Brain pericyte (primary cell): ENCODE measurements around the gene BAG1.

Experiments
- DNase-seq: peaks from one replicate; pipeline ENCODE4 v3.0.0-alpha.2; 2012; ENCODE audit warnings: low read depth, low spot score

Gene BAG1

DNA sequence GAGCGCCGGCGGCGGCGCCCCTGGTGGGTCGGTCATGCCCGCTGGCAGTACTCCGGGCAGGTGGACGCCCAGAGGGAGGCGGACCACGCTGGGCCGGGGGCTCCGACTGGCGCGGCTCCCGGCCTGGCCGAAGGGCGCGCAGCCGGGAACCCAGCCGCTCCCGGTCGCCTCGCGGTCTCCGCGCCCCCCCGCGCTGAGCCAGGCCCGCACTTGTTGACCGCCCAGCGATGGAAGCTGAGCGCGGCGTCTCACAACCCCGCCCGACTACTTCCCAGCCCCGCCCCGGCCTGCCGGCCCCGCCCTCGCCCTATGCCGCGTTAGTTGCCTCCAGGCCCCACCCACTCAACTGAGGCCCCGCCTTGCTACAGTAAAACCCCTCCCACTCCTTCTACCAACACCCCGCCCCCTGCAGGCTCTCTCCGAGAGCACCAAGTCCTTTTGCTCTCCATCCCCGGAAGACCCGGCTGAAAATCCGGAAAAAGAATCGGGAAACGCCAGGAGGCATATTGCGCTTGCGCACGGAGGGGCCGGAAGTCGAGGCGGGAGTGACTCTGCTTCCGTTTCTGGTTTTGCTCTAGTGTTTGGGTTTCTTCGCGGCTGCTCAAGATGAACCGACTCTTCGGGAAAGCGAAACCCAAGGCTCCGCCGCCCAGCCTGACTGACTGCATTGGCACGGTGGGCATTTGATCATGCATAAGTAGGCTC, at the start of gene BAG1, which contains the start of gene CHMP5:
Gene BAG1 (minus strand): TSS at position 236 of the 705 bp plus-strand sequence.
Gene CHMP5 (plus strand): TSS at position 577 of the 705 bp plus-strand sequence. CDS start 30 bp downstream, at position 607.
- peak; percentile 97 for DNase-seq

DNA sequence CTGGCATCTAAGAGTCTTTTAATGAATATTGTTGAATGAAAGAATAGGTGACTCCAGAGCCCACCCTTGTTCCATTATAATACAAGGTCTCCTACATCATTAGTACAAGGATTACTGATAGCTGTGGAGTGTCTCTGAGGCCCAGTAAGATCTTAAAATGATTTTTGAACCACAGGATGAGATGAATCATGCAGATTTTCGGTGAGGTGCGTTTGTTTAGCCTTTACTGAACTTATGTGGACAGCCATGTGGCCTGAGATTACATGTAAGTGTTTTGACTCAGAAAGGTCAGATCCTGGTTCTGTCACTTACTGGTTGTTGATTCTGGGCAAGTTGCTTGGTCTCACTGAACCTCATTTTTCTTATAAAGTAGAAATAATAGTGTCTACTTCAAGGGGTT, 47.4 kb upstream of the BAG1 start:
- no peak for DNase-seq

DNA sequence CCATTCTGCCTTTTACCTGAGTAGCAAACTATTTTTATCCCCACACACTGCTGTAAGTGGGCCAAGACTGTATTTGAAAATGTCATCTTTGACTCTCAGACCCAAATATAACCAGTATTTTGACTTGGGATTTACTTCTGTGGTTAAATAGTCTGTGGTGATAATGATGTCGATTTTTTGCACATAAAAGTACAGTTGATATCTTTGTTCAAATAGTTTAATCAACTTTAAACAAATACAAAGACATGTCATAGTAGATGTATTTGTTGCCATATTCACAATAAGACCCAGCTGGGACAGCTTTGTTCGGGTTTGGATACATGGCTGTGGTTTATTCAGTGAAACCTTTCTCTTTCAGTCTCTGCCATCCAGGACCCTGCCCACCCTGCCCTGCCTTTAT, 46.2 kb upstream of the BAG1 start:
- no peak for DNase-seq

DNA sequence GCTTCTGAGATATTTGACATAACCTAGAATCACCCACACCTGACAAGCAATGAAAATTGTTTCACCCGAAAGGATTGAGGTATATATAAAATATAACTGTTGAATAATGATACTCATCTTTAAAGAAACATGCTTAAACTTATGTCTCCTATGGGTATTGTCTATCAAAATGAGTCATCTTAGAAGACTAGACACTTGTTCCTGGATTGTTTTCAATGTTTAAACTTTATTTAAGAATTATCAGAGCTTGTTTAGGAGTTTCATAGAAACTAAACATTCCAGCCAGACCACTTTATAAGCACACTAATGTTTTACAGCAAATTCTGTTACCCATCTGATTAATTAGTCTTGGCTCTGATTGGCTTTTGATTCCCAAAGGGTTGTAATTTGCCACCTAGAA, 45.4 kb upstream of the BAG1 start:
- DNase-seq, result no peak

DNA sequence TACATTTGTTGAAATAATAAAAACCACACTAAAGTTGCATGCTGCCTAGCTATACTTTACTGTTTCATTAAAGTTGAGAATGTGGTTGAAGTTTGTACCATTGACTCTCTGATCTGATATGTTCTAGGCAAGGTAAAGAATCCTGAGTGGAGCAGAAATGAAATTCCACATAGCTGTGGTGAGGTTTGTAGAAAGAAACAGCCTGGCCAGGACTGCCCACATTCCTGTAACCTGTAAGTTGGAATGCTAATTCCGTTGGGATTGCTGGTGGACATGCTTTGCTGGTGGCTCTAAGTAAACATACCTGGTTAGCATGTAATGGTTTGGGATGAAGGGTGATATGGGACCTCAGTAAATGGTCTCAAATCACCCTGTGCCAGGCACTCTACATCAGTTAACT, 42.6 kb upstream of the BAG1 start:
- DNase-seq, result no peak

DNA sequence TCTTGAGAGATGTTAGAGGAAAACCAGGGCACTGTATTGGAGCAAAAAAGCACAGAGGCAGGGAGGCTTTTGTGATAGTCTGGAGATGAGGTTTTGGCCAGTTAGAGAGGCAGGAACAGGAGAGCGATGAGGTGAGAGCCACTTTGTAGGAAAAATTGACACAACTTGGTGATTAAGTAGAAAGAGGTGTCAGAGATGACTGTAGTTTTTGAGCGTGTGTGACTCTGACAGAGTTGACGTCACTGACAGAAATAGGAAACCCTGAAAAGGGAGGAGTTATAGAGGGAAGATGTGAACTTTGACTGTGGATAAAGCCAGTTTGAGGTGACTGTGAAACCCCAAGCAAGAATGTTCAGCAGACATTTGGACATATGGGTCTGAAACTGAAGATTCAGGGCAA, 41.5 kb upstream of the BAG1 start:
- DNase-seq, result no peak

DNA sequence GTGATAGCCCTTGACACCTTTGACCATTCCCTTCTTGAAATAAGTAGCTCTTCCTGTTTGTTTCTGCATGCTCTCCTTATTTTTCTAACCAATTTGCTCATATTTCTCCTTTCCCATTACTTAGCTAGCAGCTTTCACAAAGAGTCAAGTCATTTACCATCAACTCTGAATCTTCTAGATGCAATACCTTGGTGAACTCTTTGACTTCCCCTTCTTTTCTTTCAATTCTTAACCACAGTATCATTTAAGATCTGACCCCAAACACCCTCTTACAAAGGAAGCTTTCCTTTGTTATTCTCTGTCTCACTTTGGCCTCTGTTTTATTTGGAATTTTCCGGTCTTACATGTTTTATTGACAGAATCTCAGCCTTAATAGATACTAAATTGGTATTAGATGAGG, 39.9 kb upstream of the BAG1 start:
- no peak for DNase-seq

DNA sequence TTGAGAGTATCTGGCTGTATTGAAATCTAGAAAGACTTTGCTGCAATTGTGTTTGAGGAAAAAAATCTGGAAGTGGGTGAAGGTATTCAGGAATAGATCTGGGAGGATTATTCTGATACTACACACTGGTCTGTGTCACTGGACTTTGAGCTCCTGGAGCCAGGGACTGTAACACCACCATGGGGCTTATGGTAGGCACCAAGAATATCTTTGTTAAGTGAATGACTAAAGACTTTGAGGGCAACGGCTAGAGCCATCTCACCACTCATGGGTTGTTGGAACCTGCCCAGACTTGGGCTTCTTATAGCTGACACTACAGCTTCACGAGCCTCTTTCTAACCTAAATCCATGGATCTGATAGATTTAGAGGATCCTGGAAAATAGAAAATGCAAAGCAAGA, 36.0 kb upstream of the BAG1 start:
- no peak for DNase-seq

DNA sequence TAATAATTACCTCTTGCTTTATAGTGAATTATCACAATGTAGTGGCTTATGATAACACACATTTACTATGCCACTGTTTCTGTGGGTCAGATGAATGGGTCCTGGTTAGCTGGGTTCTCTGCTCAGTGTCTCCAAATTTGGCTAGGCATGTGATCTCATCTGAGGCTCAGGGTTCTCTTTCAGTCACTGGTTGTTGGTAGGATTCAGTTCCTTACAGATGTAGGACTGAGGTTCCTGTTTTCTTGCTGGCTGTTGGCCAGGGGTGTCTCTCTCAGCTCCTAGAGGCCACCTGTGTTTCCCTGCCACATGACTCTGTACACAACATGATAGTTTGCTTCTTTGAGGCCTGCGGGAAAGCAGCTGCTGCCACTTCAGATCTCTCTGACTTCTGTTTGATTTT, 32.9 kb upstream of the BAG1 start:
- no peak for DNase-seq

DNA sequence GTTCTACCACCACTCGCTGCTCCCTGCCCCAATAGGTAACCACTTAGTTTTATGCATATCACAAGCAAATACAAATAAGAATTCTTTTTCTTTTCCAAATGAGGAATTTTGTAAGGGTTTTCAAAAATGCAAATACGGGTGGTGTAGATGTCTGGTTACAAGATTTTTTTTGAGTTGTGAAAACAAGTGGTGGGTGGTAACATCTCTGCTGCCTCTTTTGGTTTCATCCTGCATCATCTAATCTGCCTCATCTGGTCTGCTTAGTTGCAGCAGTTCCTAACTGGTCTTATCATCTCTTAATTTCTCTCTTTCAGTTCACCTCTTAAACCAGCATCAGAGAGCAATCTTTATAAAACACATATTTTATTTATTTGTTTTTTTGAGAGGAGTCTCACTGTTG, 31.1 kb upstream of the BAG1 start:
- no peak for DNase-seq

DNA sequence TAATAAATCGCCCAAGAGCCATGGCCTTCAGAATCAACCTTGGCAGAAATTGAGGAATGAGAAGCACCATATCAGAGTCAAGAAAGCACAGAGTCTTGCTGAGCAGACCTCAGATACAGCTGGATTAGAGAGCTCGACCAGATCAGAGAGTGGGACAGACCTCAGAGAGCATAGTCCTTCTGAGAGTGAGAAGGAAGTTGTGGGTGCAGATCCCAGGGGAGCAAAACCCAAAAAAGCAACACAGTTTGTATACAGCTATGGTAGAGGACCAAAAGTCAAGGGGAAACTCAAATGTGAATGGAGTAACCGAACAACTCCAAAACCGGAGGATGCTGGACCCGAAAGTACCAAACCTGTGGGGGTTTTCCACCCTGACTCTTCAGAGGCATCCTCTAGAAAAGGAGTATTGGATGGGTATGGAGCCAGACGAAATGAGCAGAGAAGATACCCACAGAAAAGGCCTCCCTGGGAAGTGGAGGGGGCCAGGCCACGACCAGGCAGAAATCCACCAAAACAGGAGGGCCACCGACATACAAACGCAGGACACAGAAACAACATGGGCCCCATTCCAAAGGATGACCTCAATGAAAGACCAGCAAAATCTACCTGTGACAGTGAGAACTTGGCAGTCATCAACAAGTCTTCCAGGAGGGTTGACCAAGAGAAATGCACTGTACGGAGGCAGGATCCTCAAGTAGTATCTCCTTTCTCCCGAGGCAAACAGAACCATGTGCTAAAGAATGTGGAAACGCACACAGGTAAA, 30.3 kb upstream of the BAG1 start:
- no peak for DNase-seq

DNA sequence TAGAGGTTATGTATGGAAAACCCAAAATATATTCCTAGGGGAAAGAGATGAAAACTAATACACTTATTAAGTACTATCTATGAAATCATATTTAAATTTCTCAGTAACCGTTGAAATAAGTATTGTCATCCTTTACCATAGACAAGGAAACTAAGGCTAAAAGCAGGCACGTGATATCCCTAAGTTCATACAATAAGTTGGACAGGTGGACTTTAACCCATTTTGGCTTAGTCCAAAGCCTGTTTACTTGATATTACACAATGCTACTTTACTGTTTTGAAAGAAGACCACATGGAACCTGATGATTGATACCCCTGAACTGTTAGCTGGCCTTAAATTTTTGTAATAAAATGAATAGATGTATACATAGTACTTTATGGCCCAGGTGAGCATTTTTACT, 29.3 kb upstream of the BAG1 start:
- no peak for DNase-seq

DNA sequence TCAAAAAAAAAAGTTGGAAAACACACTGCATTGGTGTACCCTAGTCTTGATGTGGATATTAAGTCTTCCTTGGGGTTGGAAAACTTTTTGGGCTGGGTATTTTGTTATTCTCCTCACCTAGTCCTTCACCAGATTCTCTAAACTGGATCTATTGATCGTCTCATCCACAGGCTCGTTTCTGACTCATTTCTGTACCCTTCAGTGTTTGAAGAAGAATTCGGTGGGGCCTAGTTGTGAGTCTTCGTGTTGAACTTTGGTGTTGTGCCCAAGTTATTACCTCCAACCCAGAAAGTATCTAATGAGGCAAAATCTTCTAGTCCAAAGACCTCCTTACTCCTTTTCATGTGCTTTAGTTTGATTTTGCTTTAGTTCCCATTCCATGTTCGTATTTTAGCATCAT, 27.4 kb upstream of the BAG1 start:
- DNase-seq, result no peak

DNA sequence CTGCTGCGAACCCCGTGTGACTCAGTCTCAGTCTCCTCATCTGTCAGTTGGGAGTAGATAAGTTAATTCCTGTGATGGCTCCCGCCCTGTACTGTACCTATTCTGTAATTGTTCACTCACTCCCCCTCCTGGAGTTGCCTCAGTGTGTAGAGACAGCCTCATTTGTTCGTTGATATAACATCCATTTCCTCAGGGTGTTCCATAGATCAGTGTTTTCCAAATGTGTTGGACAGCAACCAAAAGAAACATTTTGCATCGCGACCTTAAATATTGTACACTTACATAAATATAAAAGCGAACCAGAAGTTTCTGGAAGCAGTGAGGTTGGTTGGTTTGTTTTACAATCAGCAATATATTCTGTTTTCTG, 26.5 kb upstream of the BAG1 start:
- no peak for DNase-seq

DNA sequence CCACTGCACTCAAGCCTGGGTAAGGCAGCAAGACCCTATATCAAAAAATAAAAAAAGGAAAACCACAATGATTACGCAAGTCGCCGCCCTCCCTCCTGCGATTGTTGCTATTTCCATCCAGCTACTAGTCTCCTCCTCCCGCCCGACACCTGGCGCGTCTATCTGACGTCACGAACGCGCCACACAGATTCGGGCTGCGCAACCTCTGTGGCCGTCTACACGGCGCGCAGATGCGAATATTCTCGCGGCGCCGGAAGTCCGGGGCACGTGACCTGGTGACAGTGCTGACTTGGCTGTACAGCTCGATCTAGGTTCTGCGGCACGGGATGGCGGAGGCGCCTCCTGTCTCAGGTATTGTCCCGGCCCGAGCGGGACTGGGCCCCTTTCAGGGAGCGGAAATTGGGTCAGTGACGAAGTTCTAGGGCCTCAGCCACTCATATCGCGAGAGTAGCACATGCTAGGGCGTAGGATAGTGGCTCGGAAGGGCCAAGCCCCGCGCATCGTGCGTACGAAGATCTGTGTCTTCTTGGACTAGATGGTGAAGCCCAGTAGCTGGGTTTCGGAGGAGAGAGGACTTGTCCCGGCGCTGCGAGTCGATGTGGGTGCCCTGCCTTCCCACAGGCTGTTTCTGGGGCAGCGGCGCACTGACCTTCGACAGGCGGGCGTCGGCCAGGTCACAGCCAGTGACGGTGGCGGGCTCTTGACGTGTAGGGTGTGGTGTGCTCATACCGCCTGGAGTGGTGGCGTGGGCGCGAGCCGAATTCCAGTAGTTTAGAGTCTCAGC, 25.9 kb upstream of the BAG1 start, which contains the start of gene NFX1:
Gene NFX1 (plus strand): TSS at position 270 of the 784 bp plus-strand sequence. CDS start 57 bp downstream, at position 327.
- DNase-seq, result peak; percentile 96

DNA sequence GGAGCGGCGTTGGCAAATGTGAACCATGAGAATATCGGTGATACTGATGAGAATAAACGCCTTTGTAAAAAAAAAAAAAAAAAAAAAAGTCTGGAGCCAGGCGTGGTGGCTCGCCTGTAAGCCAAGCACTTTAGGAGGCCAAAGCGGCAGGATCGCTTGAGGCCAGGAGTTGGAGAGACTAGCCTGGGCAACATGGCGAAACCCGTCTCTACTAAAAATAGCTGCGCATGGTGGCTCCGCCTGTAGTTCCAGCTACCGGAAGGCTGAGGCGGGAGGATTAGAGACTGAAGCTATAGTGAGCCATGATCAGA, 25.4 kb upstream of the BAG1 start:
- no peak for DNase-seq

DNA sequence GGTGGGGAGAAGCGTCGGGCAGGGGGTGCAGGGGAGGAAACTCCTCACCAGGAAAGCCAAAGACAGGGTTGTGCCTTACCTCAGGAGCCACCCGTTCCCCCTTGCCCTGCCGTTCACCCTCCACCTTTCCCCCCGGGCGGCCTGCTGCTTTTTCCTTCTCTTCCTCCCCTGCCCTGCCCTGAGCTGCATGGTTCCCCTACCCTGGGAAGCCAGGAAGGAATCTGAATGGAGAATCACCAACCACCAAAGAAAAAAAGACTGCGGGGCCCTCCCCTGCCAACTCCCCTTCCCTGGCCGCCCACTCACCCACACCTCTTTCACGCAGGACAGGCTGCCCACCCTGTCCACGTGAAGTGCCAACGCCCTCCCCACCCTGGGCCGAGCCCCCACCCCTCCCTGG, 25.0 kb upstream of the BAG1 start:
- DNase-seq, result no peak

DNA sequence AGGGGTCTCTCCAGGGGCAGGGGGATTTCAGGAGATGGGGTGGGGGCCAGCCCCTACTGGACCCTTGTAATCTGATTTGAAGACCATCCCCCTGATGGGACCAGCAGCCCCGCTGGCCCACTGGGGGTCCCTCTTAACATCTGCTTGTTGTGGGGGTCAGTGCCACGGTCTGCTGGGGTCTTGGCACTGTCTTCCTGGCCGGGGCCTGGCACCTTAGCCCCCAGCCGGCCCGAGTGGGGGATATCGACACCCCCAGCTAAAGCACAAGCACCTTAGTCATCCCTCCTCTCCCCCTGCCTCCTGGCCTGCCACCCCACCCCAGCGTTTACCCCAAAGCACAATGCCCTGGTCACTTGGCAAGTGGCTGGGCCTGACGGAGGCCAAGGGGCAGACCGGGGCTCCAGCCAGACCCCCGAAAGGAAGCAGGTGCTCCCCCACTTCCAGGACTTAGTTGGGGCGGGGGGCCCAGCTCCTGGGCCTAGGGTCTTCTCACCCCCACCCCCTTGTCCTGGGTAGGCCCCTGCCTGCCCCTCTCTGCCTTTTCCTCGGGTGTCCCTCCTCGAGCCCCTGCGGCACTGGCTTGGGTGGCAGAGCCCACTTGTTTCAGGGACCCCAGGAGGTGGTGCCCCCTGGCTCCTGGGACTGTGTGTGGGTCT, 24.4 kb upstream of the BAG1 start:
- no peak for DNase-seq

DNA sequence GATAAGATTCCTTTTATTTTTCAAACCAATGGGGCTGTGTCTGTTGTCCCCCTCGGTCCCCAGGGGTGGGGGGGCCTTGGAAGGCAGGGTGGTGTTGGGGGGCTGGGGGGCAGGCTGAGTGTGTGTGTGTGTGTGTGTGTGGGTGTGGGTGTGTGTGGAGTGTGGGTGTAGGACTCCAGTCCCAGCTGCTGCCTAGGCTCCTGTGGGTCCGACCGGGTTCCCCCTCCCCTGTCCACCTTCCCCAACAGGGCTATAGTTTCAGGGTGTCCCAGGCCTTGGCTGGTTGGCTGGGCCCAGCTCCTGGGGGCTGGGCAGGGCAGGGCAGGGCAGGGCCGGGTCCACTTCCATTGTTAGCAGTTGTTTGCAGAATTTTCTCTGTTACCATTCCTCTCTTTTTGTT, 23.7 kb upstream of the BAG1 start:
- DNase-seq, result no peak

DNA sequence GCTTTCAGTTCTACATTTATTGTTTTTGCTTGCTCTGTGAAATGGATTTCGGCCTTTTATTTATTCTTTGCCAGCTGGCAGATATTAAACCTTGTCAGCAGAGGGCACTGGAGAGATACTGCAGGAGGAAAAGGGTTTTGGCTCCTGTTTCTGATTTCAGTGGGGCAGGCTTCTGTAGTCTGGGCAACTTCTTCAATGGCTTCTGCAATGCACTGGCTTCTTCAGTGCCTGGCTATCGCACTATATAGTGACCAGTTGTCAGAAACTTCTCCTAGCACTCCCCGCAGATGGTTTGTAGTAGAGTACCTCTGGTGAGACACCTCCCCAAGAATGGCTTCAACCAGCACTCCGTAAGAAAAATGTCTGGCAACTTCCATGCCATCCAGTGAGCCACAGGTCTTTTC, 22.6 kb upstream of the BAG1 start:
- no peak for DNase-seq

DNA sequence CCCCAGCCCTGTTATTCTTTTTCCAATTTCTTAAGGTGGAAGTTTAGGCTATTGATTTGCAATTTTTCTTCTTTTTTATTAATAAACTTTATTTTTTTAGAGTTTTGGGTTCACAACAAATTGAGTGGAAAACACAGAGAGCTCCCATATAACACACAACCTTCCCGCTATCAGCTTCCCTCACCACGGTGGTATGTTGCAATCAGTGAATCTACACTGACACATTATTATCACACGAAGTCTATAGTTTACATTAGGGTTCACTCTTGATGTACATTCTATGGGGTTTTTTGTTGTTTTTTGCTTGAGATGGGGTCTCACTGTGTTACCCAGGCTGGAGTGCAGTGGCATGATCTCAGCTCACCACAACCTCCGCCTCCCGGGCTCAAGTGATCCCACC, 21.0 kb upstream of the BAG1 start:
- no peak for DNase-seq

DNA sequence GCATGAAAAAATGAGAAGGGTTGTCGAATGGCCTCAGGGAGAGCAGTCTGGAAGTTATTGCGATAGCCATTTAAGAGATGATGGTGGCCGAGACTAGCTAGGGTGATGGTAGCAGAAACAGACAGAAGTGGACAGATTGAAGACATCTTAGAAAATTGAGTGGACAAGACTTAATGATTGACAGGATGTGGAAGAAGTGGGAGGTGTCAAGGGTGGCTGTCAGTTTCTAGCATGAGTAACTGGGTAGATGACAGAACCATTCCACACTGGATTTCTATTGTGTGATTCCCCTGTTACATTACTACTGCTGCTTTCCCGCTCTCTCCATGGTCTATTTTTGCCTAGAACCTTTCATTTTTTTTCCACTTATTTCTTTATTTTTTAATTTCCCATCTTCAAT, 13.0 kb upstream of the BAG1 start:
- DNase-seq, result no peak
